Hepatocyte (in vitro differentiated cells): ENCODE measurements around the gene COG7.

Experiments used
- EZH2 ChIP-seq: fragments of 200-600 bp; sonication (generic); IDR thresholded peaks from 2 replicates; pipeline ENCODE4 v1.6.1; 2016; ENCODE audit warnings: antibody characterized with exemption, mild to moderate bottlenecking, borderline replicate concordance
- EZH2phosphoT487 ChIP-seq: fragments of 200-600 bp; sonication (generic); IDR thresholded peaks from one replicate; pipeline ENCODE4 v1.6.1; 2018; ENCODE audit warnings: antibody characterized with exemption, mild to moderate bottlenecking, low read depth, moderate library complexity; ENCODE audit not compliant: unreplicated experiment, severe bottlenecking
- TF ChIP-seq, protein P1 (sequence below): fragments of 200-600 bp; sonication (generic); IDR thresholded peaks from 2 replicates; pipeline ENCODE4 v1.5.1; 2016; ENCODE audit warnings: antibody characterized with exemption, mild to moderate bottlenecking; ENCODE audit not compliant: poor library complexity

DNA sequence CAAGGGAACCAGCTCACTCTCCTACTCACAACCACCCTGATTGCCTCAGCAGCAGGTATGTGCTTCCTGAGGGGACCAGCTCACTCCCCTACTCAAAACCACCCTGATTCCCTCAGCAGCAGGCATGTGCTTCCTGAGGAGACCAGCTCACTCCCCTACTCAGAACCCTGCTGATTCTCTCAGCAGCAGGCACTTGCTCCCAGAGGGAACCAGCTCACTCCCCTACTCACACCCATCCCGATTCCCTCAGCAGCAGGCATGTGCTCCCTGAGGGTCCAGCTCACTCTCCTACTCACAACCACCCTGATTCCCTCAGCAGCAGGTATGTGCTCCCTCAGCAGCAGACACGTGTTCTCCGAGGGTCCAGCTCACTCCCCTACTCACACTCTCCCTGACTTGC is 26.1 kb upstream of the COG7 start:
- TF ChIP-seq, protein P1, sequence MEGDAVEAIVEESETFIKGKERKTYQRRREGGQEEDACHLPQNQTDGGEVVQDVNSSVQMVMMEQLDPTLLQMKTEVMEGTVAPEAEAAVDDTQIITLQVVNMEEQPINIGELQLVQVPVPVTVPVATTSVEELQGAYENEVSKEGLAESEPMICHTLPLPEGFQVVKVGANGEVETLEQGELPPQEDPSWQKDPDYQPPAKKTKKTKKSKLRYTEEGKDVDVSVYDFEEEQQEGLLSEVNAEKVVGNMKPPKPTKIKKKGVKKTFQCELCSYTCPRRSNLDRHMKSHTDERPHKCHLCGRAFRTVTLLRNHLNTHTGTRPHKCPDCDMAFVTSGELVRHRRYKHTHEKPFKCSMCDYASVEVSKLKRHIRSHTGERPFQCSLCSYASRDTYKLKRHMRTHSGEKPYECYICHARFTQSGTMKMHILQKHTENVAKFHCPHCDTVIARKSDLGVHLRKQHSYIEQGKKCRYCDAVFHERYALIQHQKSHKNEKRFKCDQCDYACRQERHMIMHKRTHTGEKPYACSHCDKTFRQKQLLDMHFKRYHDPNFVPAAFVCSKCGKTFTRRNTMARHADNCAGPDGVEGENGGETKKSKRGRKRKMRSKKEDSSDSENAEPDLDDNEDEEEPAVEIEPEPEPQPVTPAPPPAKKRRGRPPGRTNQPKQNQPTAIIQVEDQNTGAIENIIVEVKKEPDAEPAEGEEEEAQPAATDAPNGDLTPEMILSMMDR, result no peak
- TF ChIP-seq EZH2 (no peak), EZH2phosphoT487 (no peak)
